Measurements from ENCODE around the gene AKR1B15. TPM values are rescaled to one million over a fixed set of nuclear protein-coding genes. Genes with fewer than 3 reads are reported as not detected.

Gene AKR1B15
- total RNA-seq, 1 experiment from 2014 or later: not detected

DNA sequence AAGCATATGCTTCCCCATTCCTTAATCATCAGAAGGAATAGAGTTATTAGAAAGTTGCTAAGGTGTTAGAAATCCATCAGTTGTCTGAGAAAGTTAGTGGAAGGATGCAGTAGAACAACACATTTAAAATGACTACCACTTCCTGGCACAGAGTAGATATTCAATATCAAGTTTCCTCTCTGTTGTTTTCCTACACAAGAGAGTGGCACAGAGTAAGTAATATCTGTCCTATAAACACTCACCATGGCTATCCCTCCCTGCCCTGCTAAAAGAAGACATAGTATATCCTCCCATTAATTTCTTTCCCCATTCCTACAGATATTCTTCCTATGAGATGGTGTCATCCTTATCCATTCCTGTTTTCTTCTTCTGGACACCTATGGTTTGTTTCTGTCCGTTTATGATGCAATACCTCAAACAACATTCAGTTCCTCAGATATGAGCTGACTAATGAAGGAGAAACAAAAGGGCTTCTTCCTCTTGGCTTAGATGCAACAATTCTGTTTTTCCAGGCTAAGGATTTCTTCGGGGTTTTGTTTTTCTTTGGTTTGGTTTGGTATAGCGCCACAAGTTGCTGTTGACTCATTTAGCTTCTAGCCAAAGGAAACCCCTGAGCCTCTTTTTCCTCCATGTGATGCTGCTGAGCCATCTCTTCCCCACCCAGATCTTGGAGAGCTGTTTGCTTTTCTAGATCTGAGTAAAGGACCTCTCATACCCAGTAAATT is 64.9 kb downstream of the AKR1B15 start:
- peak; percentile 96 for DNase-seq (ENCODE audit: low read depth)

DNA sequence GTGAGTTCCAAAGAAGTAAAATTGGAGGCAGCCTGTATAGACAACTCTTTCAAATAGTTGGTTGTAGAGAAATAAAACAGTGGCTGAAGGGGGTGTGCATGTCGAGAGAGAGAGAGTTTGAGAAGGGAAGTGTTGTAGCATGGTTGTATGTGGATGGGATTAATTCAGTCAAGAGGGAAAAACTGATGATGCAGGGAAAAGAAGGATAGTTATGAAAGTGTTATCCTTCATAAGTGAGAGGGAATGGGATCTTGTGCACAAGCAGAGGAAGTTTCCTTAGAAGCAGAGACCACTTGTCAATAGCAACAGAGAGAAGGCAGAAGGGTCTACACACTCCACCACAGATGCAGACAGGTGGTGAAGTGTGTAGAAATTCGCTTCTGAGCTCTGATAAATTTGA is 67.7 kb downstream of the AKR1B15 start:
- DNase-seq (ENCODE audit: low read depth): no peak

DNA sequence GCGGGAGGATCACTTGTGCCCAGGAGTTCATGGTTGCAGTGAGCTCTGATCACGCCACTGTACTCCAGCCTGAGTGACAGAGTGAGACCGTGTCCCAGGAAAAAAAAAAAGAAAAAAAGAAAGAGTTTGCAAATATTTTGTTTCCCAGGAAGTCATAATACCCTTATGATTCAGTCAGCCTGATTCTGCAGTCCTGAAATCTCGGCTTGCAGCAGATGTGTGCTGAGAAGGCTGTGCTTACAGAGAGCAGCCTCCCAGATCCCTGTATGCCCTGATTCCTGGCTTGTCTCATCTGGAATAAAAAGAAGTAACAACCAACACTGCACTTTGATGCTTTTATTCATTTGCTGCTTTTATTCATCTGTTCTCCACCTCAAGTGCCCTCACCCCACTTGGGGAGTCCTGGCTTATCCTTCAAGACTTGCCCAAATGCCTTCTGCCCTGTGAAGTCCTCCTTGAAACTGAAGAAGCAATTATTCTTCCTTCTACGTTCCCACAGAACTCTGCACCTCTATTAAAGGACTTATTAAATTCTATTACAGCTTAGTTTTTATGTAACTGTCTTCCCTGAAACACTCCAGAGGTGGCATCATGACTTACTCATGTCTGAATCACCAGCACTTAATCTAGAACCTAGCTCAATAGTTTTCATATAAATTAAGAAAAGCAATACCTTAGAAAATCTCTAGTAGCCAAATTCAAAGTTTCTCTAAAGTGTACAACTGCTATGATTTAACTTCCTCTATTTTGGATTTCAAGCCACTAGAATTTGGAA is 70.0 kb downstream of the AKR1B15 start:
- DNase-seq (ENCODE audit: low read depth): peak; percentile 59

DNA sequence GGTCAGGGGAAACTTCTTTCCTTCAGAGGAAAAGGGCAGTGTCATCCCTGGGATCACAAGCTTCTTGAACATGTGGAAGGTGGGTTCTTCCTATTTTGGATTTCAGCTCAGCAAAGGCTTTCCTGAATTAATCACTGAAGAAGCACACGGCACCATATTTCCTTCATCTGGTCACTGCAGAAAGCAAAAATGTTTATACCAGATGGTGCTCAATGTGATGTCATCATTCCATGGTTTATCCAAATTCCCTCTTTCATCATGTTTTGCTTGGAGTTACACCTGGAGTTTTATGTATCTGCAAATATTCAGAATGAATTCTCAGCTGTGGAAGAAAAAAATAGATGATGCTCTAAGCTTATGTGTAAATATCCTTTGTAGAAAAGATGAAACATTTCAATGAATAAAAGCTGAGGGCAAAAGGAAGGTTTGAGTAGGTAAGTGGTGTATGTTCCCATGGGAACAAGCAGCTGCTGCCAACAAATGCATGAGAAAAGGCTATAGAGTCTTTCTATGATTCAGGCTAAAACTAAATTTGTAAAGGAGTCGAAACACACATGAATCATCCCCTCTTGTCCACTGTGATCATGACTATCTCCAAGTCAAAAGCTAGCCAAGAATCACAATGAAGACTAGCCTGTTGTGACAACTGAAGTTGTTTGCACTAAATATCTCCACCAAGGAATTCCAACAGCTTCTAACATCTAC is 70.9 kb downstream of the AKR1B15 start:
- DNase-seq (ENCODE audit: low read depth): peak; percentile 89

DNA sequence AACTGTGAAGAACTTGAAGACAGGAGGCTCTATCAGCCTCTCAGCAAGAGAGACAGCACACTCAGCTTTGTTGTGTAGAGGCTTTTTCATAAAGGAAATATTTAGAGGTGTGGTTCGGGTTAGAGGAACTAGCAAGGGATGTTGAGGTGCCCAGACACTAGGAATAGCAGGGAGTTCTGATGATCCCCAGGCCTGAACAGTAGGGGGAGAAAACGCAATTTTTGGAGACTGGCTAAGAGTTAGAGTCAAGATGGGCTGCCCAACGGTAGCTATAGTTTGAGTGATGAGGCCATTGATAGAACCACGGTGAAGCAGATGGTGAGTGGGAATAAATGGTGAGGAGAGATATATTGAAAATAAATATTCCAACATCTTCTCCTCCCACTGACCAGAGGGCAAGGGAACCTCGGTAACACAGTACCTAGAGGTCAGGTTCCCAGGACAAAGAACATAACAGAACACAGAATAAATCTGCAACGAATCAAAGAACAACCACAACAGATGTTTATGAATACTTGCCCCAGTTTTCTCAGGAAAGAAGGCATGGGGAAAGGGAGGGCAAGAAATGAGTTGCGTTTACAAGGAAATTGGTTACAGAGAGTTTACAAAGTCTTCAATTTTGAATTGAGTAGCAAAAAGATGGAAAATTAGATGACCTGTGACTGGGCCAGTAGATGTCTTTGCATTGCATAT is 73.5 kb downstream of the AKR1B15 start:
- DNase-seq (ENCODE audit: low read depth): no peak

DNA sequence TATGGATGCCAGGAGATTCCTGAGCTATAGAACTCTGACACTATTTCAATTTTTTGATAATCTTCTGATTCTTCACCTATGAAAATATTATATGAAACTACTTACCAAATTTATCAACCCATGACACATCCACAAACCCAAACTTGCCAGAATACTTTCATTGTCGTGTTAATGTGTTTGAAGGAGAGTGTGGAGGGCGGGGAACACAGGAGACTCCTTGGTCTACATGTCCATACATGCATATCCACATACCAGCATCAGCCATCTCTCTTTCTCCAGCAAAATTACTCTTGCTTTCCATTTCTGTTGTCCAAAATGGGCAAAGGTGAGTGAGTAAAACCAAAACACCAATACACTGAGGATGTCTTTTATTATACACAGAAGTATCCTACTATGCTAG is 74.3 kb downstream of the AKR1B15 start:
- no peak for DNase-seq (ENCODE audit: low read depth)

DNA sequence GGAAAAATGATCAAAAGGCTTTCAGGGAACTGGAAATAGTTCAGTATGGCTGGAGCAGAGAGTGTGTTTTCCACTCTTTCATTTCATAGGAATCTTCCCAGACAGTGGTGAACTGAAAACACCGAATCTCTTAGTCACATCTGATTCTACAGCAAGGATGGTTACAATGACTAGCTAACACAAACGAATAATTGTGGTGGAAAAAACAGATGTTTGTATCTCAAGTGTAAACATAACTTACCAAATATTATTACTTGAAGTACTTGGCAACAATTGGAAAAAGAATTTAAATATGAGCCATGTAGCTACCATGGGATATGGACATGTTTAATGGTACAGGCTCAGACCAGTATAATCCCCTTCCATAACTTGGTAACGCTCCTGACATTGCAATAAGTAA is 76.6 kb downstream of the AKR1B15 start:
- no peak for DNase-seq (ENCODE audit: low read depth)

DNA sequence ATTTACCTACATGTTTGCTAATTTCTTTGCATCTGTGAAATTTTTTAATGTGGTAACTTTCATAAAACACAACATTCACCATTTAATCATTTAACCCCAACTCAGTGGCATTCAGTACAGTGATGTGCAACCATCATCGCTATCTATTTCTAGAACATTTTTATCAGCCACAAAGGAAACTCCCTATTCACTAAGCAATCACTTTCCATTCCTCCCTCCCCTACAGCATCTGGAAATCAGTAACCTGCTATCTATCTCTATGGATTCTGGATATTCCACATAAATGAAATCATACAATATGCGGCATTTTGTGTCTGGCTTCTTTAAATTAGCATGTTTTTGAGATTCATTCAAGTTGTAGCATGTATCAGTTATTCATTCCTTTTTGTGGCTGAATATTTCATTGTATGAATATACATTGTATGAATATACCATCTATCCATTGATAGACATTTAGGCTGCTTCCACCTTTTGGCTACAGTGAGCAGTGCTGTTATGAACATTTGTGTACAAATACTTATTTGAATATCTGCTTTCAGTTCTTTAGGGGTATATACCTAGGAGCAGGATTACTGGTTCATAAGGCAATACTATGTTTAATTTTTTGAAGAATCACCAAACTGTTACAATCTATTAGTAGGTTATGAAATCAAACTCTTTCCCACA is 78.3 kb downstream of the AKR1B15 start:
- DNase-seq (ENCODE audit: low read depth): no peak

DNA sequence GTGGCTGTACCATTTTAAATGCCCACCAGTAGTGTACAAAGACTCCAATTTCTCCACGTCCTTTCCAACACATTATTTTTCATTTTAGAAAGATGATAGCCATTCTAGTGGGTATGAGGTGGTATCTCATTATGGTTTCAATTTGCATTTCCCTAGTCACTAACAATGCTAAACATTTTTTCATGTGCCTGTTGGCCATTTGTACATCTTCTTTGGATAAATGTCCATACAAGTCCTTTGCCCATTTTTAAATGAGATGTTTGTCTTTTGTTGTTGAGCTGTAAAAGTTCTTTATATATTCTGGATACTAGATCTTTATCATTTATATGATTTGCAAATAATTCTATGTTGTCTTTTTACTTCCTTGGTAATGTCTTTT is 78.9 kb downstream of the AKR1B15 start:
- no peak for DNase-seq (ENCODE audit: low read depth)

DNA sequence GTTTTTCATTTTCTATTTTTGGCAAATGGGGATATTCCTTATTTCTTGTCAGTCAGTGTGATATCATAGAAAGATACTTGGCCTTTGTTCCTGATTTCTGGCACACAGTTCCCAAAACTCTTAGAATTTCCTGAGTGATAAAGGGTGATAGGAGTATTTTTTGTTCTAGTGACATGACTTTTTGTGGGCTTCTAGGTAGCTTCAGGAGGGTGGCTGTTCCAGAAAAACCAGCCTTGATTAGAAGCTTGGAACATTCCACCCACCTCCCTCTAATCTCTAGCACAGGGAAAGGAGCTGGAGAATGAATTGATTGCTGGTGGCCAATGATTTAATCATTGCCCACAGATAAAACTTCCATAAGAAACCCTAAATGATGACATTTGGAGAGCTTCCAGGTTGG is 80.5 kb downstream of the AKR1B15 start:
- DNase-seq (ENCODE audit: low read depth): no peak

Other genes with a start within 250 kb of the AKR1B15 start
- 22.9 and 26.7 TPM in 2 replicates for gene SLC35B4, start 232.2 kb upstream of the AKR1B15 start, total RNA-seq (2014; rRNA removed; shearing (Covaris generic))
- gene AKR1B1, start 90.0 kb upstream of the AKR1B15 start, total RNA-seq (2014; rRNA removed; shearing (Covaris generic)): 111 TPM in 2 replicates
- 1.3 TPM in 1 of 2 replicates, not detected in the other for gene AKR1B10, start 21.5 kb upstream of the AKR1B15 start, total RNA-seq (2014; rRNA removed; shearing (Covaris generic))
- gene BPGM, start 97.7 kb downstream of the AKR1B15 start, total RNA-seq (2014; rRNA removed; shearing (Covaris generic)): 68.1 and 71.2 TPM in 2 replicates
- gene CALD1, start 230.5 kb downstream of the AKR1B15 start, total RNA-seq (2014; rRNA removed; shearing (Covaris generic)): 284 and 285 TPM in 2 replicates

All from Daoy (cell line).